GM18526 (cell line): ENCODE results near the gene PCID2.
A peak's percentile ranks its signal among the peaks of the same experiment; 100 is the strongest.

Experiments
- POLR2A ChIP-seq: IDR thresholded peaks from 3 replicates; pipeline ENCODE4 v1.6.1; 2011; ENCODE audit not compliant: insufficient read length; ENCODE audit errors: extremely low read depth

PCID2 gene

DNA sequence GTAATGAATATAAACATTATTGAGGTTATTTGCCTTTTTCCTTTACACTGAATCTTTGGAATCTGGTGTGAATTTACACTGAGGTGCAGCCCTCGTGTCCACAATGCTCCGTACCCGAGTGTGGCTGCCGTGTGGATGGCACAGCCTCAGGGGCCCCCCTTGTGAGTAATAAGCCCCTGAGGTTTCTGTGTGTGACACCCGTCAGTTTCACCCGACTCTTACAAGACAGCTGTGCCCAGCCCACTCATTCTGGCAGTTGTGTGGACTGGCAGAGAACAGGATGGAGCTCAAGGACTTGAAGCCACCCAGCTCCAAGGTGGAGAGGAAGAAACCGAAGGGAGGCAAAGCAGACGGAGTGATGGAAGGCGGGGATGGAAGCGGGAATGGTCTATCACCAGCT, 42.2 kb downstream of the PCID2 start:
- TF ChIP-seq POLR2A, result no peak

DNA sequence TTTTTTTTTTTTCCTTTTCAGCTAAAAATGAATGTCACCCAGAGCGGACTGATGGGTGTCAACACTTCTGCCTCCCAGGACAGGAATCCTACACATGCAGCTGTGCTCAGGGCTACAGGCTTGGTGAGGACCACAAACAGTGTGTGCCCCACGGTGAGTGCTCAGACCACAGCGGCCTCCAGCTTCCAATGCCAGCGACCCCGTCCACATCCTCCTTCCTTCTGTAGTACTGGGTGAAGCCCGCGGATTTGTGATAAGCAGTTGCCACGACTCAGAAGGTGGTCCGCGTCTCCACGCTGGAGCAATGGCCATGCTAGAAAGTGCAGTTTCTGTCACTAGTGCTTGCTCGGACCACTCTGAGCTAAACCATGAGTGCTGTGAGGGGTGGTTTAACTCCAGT, 44.0 kb downstream of the PCID2 start:
- TF ChIP-seq POLR2A, result no peak

GRCh38 chr13:113162783-113163685, 45.4 kb downstream of the PCID2 start:
- TF ChIP-seq POLR2A, result no peak

DNA sequence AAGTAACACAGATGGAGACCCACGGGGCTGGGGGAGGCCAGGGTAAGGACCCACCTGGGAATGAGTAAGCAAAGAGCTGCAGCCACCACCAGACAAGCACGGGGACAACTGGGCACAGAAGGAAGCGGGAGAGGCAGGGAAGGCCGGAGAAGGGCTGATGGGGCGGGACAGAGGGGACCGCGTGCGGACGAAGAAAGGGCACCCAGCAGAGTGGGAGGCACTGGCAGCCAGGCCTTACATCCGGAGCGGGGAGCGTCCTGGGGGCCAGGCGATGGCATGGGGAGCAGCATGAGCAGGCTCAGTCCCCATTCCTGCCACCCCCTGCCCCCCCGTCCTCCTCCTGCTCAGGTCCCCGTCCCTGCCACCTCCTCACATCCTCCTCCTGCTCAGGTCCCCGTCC, 47.0 kb downstream of the PCID2 start:
- TF ChIP-seq POLR2A, result no peak

- TF ChIP-seq POLR2A, result no peak
Observed at GRCh38 chr13:113160983-113161382, 47.5 kb downstream of the PCID2 start.

- TF ChIP-seq POLR2A, result no peak
Observed at GRCh38 chr13:113159701-113160100, 48.8 kb downstream of the PCID2 start.

GRCh38 chr13:113158946-113159345, 49.5 kb downstream of the PCID2 start:
- no peak for TF ChIP-seq POLR2A

DNA sequence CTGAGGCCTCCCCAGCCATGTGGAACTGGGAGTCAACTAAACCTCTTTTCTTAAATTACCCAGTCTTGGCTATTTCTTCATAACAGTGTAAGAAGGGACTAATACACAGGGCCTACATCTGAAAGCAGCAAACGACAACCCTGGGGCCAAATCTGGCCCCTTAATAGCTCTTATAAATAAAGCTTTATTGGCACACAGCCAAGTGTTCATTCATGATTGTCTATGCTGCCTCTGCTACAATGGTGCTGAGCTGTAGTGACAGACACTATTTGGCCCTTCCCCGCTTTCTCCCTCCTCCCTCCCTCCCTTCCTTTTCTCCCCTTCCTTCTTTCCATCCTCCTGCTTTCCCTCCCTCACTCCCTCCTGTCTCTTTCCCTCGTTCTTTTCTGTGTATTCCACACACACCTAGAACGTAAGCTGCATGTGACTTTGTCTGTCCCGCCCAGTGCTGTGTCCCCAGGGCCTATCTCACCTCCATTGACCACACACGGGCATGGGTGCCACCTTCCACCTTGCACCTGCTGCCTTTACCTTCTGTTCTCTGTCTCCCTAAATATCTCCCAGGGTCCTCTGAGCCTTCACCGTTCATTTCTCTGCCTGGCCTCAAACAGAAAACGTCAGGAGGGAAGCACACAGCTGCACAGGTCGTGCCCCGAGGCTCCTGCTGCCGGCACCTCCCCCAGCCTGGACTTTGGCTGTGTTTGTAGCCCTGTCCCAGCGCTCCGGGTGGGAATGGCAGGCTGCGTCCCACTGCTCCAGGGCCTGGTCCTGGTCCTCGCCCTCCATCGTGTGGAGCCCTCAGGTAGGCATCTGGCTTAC, 50.3 kb downstream of the PCID2 start, which contains the start of gene PROZ:
Gene PROZ, plus strand, starts transcription at position 720 of the 819 bp plus-strand sequence. Its CDS starts 13 bp downstream, at position 733.
- no peak for TF ChIP-seq POLR2A

- no peak for TF ChIP-seq POLR2A
Observed at GRCh38 chr13:113157206-113157928, 51.1 kb downstream of the PCID2 start.

- TF ChIP-seq POLR2A, result no peak
Observed at GRCh38 chr13:113155982-113156655, 52.4 kb downstream of the PCID2 start.

GRCh38 chr13:113155201-113155600, 53.3 kb downstream of the PCID2 start:
- TF ChIP-seq POLR2A, result no peak

GRCh38 chr13:113153810-113154748, 54.4 kb downstream of the PCID2 start:
- peak; percentile 48 for TF ChIP-seq POLR2A

GRCh38 chr13:113152984-113153809, 55.3 kb downstream of the PCID2 start:
- TF ChIP-seq POLR2A, result no peak
